SK-N-DZ (cell line): ENCODE results near the gene PLEKHH2. TPM values are rescaled to one million over a fixed set of nuclear protein-coding genes. Genes with fewer than 3 reads are reported as not detected.
A peak's percentile ranks its signal among the peaks of the same experiment; 100 is the strongest.
"Not testable (repeated sequence)": the region's sequence is repeated elsewhere in the genome, so short reads cannot be mapped to it uniquely, and the experiment has no call there.

ENCODE experiments used
- DNase-seq: peaks from one replicate; pipeline ENCODE4 v3.0.0-alpha.2; 2015; ENCODE audit warnings: low spot score
- polyA plus RNA-seq, 2 experiments: library from polyadenylated mRNA; depleted of rRNA; stranded (reverse); fragments of >200 nt; gene quantifications; 2 replicates each; pipeline ENCODE4 v1.2.3, GENCODE V29; 2014

Gene PLEKHH2
- 0.18 TPM in 1 of 2 replicates, not detected in the other for polyA plus RNA-seq (2014; cell fraction: cytosol; rRNA removed)
- polyA plus RNA-seq (2014; cell fraction: nucleus; rRNA removed), result 0.37 and 0.45 TPM in 2 replicates

GRCh38 chr2:43637030-43637803 is at the start of gene PLEKHH2:
Gene PLEKHH2 (plus strand): TSS chr2:43637260. CDS start chr2:43644674, 7,414 bp downstream.
- peak; percentile 73 for DNase-seq

- no peak for DNase-seq
Observed at GRCh38 chr2:43592443-43592842, 44.6 kb upstream of the PLEKHH2 start.

GRCh38 chr2:43593254-43593653 is 43.8 kb upstream of the PLEKHH2 start:
- no peak for DNase-seq

- no peak for DNase-seq
Observed at GRCh38 chr2:43594875-43595274, 42.2 kb upstream of the PLEKHH2 start.

- peak; percentile 99 for DNase-seq
Observed at GRCh38 chr2:43595603-43596412, 41.3 kb upstream of the PLEKHH2 start, which contains the start of gene THADA. Gene THADA (minus strand): TSS chr2:43596038. CDS start chr2:43592392, 3,646 bp downstream.

- DNase-seq, result not testable (repeated sequence)
Observed at GRCh38 chr2:43600596-43600995, 36.5 kb upstream of the PLEKHH2 start.

- DNase-seq, result no peak
Observed at GRCh38 chr2:43604674-43605073, 32.4 kb upstream of the PLEKHH2 start.

- DNase-seq, result peak; percentile 55
Observed at GRCh38 chr2:43605079-43605655, 31.9 kb upstream of the PLEKHH2 start.

GRCh38 chr2:43605851-43606250 is 31.2 kb upstream of the PLEKHH2 start:
- peak; percentile 63 for DNase-seq

- peak; percentile 61 for DNase-seq
Observed at GRCh38 chr2:43609290-43609918, 27.7 kb upstream of the PLEKHH2 start.

GRCh38 chr2:43610361-43610760 is 26.7 kb upstream of the PLEKHH2 start:
- DNase-seq, result no peak

GRCh38 chr2:43611987-43612894 is 24.8 kb upstream of the PLEKHH2 start:
- peak; percentile 63 for DNase-seq

GRCh38 chr2:43612944-43613343 is 24.1 kb upstream of the PLEKHH2 start:
- no peak for DNase-seq

GRCh38 chr2:43616967-43617680 is 19.9 kb upstream of the PLEKHH2 start:
- DNase-seq, result no peak

GRCh38 chr2:43619511-43619910 is 17.5 kb upstream of the PLEKHH2 start:
- no peak for DNase-seq

GRCh38 chr2:43622931-43623451 is 14.1 kb upstream of the PLEKHH2 start:
- no peak for DNase-seq

- DNase-seq, result no peak
Observed at GRCh38 chr2:43631618-43632317, 5.3 kb upstream of the PLEKHH2 start.

- DNase-seq, result no peak
Observed at GRCh38 chr2:43634604-43635306, 2.3 kb upstream of the PLEKHH2 start.
